DOHH2 (cell line): Measurements from ENCODE around the gene FARP2.

Experiments
- H3F3A ChIP-seq: fragments of 200-600 bp; sonication (generic), shearing (Covaris generic); 2 replicates; pipeline ENCODE4 v1.6.0; 2016; ENCODE audit warnings: antibody characterized with exemption, mild to moderate bottlenecking; ENCODE audit not compliant: control insufficient read depth, insufficient read depth
- H3K27ac ChIP-seq: fragments of 200-600 bp; sonication (generic); 2 replicates; pipeline ENCODE4 v1.5.1; 2014; ENCODE audit warnings: low read depth, mild to moderate bottlenecking, low read length, moderate library complexity
- H3K27me3 ChIP-seq: fragments of 200-600 bp; sonication (generic); 2 replicates; pipeline ENCODE4 v1.6.1; 2014; ENCODE audit warnings: mild to moderate bottlenecking, low read length, mixed read lengths; ENCODE audit not compliant: control insufficient read depth
- H3K36me3 ChIP-seq: fragments of 200-600 bp; sonication (generic); 2 replicates; pipeline ENCODE4 v1.6.1; 2014; ENCODE audit warnings: mild to moderate bottlenecking, low read length, moderate library complexity, mixed read lengths; ENCODE audit not compliant: control insufficient read depth
- H3K4me1 ChIP-seq: fragments of 200-600 bp; sonication (generic); 2 replicates; pipeline ENCODE4 v1.6.1; 2014; ENCODE audit warnings: mild to moderate bottlenecking, low read length, mixed read lengths; ENCODE audit not compliant: control insufficient read depth
- H3K4me2 ChIP-seq: fragments of 200-600 bp; sonication (generic); 2 replicates; pipeline ENCODE4 v1.6.0; 2014; ENCODE audit warnings: mild to moderate bottlenecking, low read length, moderate library complexity
- H3K4me3 ChIP-seq: fragments of 200-600 bp; sonication (generic); 2 replicates; pipeline ENCODE4 v1.5.1; 2014; ENCODE audit warnings: mild to moderate bottlenecking, low read length, mixed read lengths
- H3K79me2 ChIP-seq: fragments of 200-600 bp; sonication (generic); 2 replicates; pipeline ENCODE4 v1.6.1; 2014; ENCODE audit warnings: mild to moderate bottlenecking, low read length, mixed read lengths; ENCODE audit not compliant: control insufficient read depth
- H3K9me2 ChIP-seq: fragments of 200-600 bp; sonication (generic); replicated peaks from 2 replicates; pipeline ENCODE4 v1.6.1; 2014; ENCODE audit warnings: mild to moderate bottlenecking, low read length, mixed read lengths; ENCODE audit not compliant: control insufficient read depth
- H3K9me3 ChIP-seq: fragments of 200-600 bp; sonication (generic); 2 replicates; pipeline ENCODE4 v1.6.1; 2014; ENCODE audit warnings: antibody characterized with exemption, low read length, mixed read lengths; ENCODE audit not compliant: control insufficient read depth, insufficient read depth
- H4K20me1 ChIP-seq: fragments of 200-600 bp; sonication (generic); 2 replicates; pipeline ENCODE4 v1.6.0; 2014; ENCODE audit warnings: low read depth, mild to moderate bottlenecking, antibody characterized with exemption, low read length, moderate library complexity; ENCODE audit not compliant: control insufficient read depth, insufficient read depth
- EZH2phosphoT487 ChIP-seq: fragments of 200-600 bp; sonication (generic); IDR thresholded peaks from 2 replicates; pipeline ENCODE4 v1.6.1; 2017; ENCODE audit warnings: borderline replicate concordance, mild to moderate bottlenecking, antibody characterized with exemption, low read length, moderate library complexity, mixed read lengths
- TF ChIP-seq, protein P1 (sequence below): fragments of 200-600 bp; sonication (generic); IDR thresholded peaks from one replicate; pipeline ENCODE4 v1.5.1; 2014; ENCODE audit warnings: antibody characterized with exemption, mild to moderate bottlenecking, low read depth, low read length; ENCODE audit not compliant: poor library complexity, severe bottlenecking

Gene FARP2

DNA sequence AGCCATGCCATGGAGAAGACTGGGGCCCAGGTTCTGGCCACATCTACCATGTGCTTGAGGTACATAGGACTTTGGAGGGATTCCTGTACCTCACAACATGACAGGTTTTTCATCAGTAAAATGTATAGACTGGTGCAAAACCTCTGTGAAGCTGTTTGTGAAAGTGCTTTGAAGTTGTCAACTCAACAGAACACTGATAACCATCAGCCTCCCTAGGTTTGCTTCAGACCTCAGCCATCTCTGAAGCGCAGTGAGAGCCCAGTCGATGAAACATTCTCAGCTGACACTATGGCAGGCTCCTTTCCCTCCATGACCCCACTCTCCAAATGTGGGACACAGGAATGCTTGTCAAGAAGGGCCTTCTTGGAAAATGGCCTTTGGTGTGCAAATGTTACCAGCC is 113.7 kb downstream of the FARP2 start:
- Histone ChIP-seq H3K9me2 (no peaks in the 10 kb centered on the region), H3K36me3 (no peaks in the 10 kb centered on the region), H3K9me3 (no peaks in the 10 kb centered on the region), H3K4me3 (no peak overlapping the region), H3K27me3 (no peaks in the 10 kb centered on the region), H4K20me1 (no peaks in the 10 kb centered on the region), H3K4me1 (no peaks in the 10 kb centered on the region), H3K79me2 (no peaks in the 10 kb centered on the region), H3K4me2 (no peak overlapping the region), H3K27ac (no peak overlapping the region), H3F3A (no peaks in the 10 kb centered on the region)
- TF ChIP-seq, protein P1, sequence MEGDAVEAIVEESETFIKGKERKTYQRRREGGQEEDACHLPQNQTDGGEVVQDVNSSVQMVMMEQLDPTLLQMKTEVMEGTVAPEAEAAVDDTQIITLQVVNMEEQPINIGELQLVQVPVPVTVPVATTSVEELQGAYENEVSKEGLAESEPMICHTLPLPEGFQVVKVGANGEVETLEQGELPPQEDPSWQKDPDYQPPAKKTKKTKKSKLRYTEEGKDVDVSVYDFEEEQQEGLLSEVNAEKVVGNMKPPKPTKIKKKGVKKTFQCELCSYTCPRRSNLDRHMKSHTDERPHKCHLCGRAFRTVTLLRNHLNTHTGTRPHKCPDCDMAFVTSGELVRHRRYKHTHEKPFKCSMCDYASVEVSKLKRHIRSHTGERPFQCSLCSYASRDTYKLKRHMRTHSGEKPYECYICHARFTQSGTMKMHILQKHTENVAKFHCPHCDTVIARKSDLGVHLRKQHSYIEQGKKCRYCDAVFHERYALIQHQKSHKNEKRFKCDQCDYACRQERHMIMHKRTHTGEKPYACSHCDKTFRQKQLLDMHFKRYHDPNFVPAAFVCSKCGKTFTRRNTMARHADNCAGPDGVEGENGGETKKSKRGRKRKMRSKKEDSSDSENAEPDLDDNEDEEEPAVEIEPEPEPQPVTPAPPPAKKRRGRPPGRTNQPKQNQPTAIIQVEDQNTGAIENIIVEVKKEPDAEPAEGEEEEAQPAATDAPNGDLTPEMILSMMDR = no peak
- no peak for TF ChIP-seq EZH2phosphoT487

DNA sequence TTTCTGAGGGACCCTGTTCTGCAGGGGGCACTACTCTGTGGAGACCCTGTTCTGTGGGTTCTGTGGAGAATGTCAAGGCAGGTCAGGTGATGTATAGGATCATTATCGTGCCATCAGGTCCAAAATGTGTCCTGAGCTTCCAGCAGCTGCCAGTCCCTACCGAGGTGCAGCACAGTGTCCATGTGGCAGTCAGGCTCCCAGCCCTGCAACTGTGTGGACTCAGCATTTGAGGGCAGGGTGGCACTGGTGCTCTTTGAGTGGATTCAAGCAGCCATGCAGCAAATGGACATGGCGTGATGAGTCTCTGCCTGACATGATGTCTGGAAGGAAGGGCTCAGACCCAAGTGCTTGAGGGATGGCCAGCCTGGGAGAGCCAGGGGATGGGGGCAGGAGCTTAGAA is 117.3 kb downstream of the FARP2 start:
- Histone ChIP-seq H3K9me3 (no peaks in the 10 kb centered on the region), H3K79me2 (no peaks in the 10 kb centered on the region), H3K4me2 (no peak overlapping the region), H3F3A (no peaks in the 10 kb centered on the region), H3K36me3 (no peaks in the 10 kb centered on the region), H4K20me1 (no peaks in the 10 kb centered on the region), H3K27me3 (no peaks in the 10 kb centered on the region), H3K4me1 (no peaks in the 10 kb centered on the region), H3K4me3 (no peak overlapping the region), H3K27ac (no peak overlapping the region), H3K9me2 (no peaks in the 10 kb centered on the region)
- TF ChIP-seq, protein P1 = no peak
- TF ChIP-seq EZH2phosphoT487 = no peak

DNA sequence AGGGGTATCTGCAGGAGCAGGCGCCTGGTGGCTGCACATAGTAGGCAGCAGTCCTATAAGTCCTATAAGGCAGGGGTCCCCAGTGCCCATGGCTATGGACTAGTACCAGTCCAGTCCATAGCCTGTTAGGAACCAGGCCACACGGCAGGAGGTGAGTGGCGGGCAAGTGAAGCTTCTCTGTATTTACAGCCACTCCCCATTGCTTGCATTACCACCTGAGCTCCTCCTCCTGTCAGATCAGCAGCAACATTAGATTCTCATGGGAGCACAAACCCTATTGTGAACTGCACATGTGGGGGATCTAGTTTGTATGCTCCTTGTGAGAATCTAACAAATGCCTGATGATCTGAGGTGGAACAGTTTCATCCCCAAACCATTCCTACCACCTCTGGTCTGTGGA is 119.2 kb downstream of the FARP2 start:
- TF ChIP-seq, protein P1 = no peak
- TF ChIP-seq EZH2phosphoT487 = no peak
- Histone ChIP-seq H3K79me2 (no peaks in the 10 kb centered on the region), H3K4me2 (no peak overlapping the region), H3K9me3 (no peaks in the 10 kb centered on the region), H3K4me1 (no peaks in the 10 kb centered on the region), H3F3A (no peaks in the 10 kb centered on the region), H3K36me3 (no peaks in the 10 kb centered on the region), H3K9me2 (no peaks in the 10 kb centered on the region), H4K20me1 (no peaks in the 10 kb centered on the region), H3K27me3 (no peaks in the 10 kb centered on the region), H3K27ac (no peak overlapping the region), H3K4me3 (no peak overlapping the region)

DNA sequence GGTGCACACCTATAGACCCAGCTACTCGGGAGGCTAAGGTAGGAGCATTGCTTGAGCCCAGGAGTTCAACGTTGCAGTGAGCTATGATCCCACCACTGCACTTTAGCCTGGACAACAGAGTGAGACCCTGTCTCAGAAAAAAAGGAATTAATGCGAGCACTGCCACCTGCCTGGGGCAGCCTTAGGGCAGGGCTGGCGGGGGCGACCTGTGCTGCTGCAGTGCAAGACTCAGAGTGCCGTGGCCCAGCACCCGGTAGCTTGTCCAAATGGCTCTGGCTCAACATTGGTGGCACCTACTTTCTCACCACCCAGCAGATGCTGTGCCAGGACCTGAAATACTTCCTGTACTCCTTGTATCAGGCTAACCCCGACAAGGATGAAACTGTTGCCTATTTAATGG is 122.1 kb downstream of the FARP2 start:
- H3K4me2 ChIP-seq = no peak overlapping the region
- H3K27me3 ChIP-seq = no peaks in the 10 kb centered on the region
- H3K9me3 ChIP-seq = no peaks in the 10 kb centered on the region
- H3F3A ChIP-seq = no peaks in the 10 kb centered on the region
- H3K36me3 ChIP-seq = no peaks in the 10 kb centered on the region
- H4K20me1 ChIP-seq = no peaks in the 10 kb centered on the region
- no peaks in the 10 kb centered on the region for H3K9me2 ChIP-seq
- no peak overlapping the region for H3K4me3 ChIP-seq
- H3K27ac ChIP-seq = no peak overlapping the region
- TF ChIP-seq EZH2phosphoT487 = no peak
- TF ChIP-seq, protein P1 = no peak
- no peaks in the 10 kb centered on the region for H3K4me1 ChIP-seq
- H3K79me2 ChIP-seq = no peaks in the 10 kb centered on the region
